D341Med (cell line): ENCODE measurements around the gene ITGB7.
A peak's percentile ranks its signal among the peaks of the same experiment; 100 is the strongest.

Experiments
- DNase-seq: peaks from one replicate; pipeline ENCODE4 v3.0.0; 2012; ENCODE audit warnings: low spot score

ITGB7 gene

GRCh38 chr12:53207042-53207441, at the start of gene ITGB7:
TSS of gene ITGB7 (minus strand) at chr12:53207251. CDS start at chr12:53200443, 6,808 bp downstream.
- no peak for DNase-seq

- no peak for DNase-seq
Measured at GRCh38 chr12:53255996-53256395, 48.9 kb upstream of the ITGB7 start.

GRCh38 chr12:53254816-53255545, 47.9 kb upstream of the ITGB7 start:
- no peak for DNase-seq

- DNase-seq: no peak
Measured at GRCh38 chr12:53253298-53253697, 46.2 kb upstream of the ITGB7 start.

- peak; percentile 54 for DNase-seq
Measured at GRCh38 chr12:53252349-53252916, 45.4 kb upstream of the ITGB7 start.

GRCh38 chr12:53251477-53252348, 44.7 kb upstream of the ITGB7 start:
- peak; percentile 97 for DNase-seq

GRCh38 chr12:53245286-53245685, 38.2 kb upstream of the ITGB7 start:
- no peak for DNase-seq

- no peak for DNase-seq
Measured at GRCh38 chr12:53244337-53244736, 37.3 kb upstream of the ITGB7 start.

GRCh38 chr12:53241623-53242412, 34.8 kb upstream of the ITGB7 start:
- DNase-seq: peak; percentile 54

GRCh38 chr12:53239643-53240258, 32.7 kb upstream of the ITGB7 start:
- DNase-seq: no peak

- no peak for DNase-seq
Measured at GRCh38 chr12:53236443-53237111, 29.5 kb upstream of the ITGB7 start.

GRCh38 chr12:53235742-53236442, 28.8 kb upstream of the ITGB7 start:
- no peak for DNase-seq

- peak; percentile 65 for DNase-seq
Measured at GRCh38 chr12:53235164-53235563, 28.1 kb upstream of the ITGB7 start.

GRCh38 chr12:53234271-53234914, 27.3 kb upstream of the ITGB7 start:
- DNase-seq: no peak

- no peak for DNase-seq
Measured at GRCh38 chr12:53233671-53234121, 26.6 kb upstream of the ITGB7 start.

GRCh38 chr12:53232646-53233461, 25.8 kb upstream of the ITGB7 start:
- no peak for DNase-seq

- DNase-seq: no peak
Measured at GRCh38 chr12:53231921-53232645, 25.0 kb upstream of the ITGB7 start, which contains the start of gene RARG. TSS of gene RARG (minus strand) at chr12:53232209. CDS start at chr12:53227545, 4,664 bp downstream.

- DNase-seq: no peak
Measured at GRCh38 chr12:53231671-53231920, 24.5 kb upstream of the ITGB7 start.
